NB4 (cell line): Measurements from ENCODE around the gene KRTAP10-1.
A peak's percentile ranks its signal among the peaks of the same experiment; 100 is the strongest.

ENCODE experiments used
- MYC ChIP-seq: IDR thresholded peaks from 2 replicates; pipeline ENCODE4 v1.6.1; 2011; ENCODE audit warnings: low read depth, low read length
- POLR2A ChIP-seq: IDR thresholded peaks from 2 replicates; pipeline ENCODE4 v1.6.1; 2011; ENCODE audit warnings: mild to moderate bottlenecking; ENCODE audit not compliant: insufficient read length; ENCODE audit errors: extremely low read depth
- TF ChIP-seq, protein P1 (sequence below): IDR thresholded peaks from one replicate; pipeline ENCODE4 v1.5.1; 2012; ENCODE audit warnings: low read depth, low read length

DNA sequence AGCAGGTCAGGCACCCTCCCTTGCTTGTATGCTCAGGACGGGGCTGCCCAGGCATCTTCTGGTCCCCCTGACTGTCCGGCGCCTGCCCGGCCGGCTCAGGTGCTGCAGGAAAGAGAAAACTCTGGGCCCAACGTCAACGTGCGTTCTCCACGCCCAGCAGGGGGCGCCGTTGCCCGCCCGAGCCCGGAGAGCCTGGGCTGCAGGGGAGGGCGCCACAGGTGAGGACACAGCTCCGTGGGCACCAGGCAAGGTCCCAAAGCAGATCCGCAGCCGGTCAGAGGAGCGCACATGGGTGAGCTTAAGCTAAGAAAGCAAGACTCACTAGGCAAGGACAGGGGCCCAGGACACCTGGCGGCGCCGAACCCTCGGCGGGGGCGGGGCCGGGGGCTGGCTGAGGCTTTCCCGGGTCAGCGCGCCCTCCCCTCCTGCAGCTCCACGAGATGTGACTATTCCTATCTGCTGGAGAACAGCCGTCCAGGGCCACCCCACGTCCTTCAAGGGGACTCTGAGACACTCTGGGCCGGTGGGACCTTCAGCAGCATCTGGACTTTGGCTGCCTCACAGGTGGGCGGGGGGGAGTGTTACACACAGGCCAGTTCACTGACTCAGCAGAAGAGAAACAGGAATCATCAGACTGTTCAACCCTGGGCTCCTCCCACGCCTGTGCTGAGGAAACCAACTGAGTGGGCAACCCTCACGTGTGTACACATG lies 29.3 kb downstream of the KRTAP10-1 start:
- TF ChIP-seq, protein P1, sequence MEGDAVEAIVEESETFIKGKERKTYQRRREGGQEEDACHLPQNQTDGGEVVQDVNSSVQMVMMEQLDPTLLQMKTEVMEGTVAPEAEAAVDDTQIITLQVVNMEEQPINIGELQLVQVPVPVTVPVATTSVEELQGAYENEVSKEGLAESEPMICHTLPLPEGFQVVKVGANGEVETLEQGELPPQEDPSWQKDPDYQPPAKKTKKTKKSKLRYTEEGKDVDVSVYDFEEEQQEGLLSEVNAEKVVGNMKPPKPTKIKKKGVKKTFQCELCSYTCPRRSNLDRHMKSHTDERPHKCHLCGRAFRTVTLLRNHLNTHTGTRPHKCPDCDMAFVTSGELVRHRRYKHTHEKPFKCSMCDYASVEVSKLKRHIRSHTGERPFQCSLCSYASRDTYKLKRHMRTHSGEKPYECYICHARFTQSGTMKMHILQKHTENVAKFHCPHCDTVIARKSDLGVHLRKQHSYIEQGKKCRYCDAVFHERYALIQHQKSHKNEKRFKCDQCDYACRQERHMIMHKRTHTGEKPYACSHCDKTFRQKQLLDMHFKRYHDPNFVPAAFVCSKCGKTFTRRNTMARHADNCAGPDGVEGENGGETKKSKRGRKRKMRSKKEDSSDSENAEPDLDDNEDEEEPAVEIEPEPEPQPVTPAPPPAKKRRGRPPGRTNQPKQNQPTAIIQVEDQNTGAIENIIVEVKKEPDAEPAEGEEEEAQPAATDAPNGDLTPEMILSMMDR, result peak; percentile 67
- TF ChIP-seq POLR2A (no peak), MYC (no peak; the same call in 1 of the 2 replicates)
